Measurements from ENCODE around the gene PSMB9.
A peak's percentile ranks its signal among the peaks of the same experiment; 100 is the strongest.
"Not testable (repeated sequence)": the region's sequence is repeated elsewhere in the genome, so short reads cannot be mapped to it uniquely, and the experiment has no call there.

The PSMB9 gene

GRCh38 chr6:32855467-32856174, 1.6 kb downstream of the PSMB9 start:
- DNase-seq (no peak), ATAC-seq (replicated peaks) (no peak)
- peak overlapping the region; percentile 98 to 100 for H3K4me3 Mint-ChIP-seq
- peak overlapping the region; percentile 98 to 100 for H3K27ac Mint-ChIP-seq
- peaks cover 88% of the 10 kb centered on the region for H3K36me3 Mint-ChIP-seq (ENCODE audit: insufficient read depth)
- H3K4me1 Mint-ChIP-seq (ENCODE audit: low read depth in 2 of 2) = peaks cover 55 to 67% of the 10 kb centered on the region in 2 donors
- no peaks in the 10 kb centered on the region for H3K27me3 Mint-ChIP-seq
- H3K9me3 Mint-ChIP-seq = no peaks in the 10 kb centered on the region

- H3K36me3 Mint-ChIP-seq (ENCODE audit: insufficient read depth) = peaks cover 94% of the 10 kb centered on the region
- no peak for ATAC-seq (replicated peaks)
- no peaks in the 10 kb centered on the region for H3K27me3 Mint-ChIP-seq
Measured at GRCh38 chr6:32857156-32857891, 3.3 kb downstream of the PSMB9 start.

DNA sequence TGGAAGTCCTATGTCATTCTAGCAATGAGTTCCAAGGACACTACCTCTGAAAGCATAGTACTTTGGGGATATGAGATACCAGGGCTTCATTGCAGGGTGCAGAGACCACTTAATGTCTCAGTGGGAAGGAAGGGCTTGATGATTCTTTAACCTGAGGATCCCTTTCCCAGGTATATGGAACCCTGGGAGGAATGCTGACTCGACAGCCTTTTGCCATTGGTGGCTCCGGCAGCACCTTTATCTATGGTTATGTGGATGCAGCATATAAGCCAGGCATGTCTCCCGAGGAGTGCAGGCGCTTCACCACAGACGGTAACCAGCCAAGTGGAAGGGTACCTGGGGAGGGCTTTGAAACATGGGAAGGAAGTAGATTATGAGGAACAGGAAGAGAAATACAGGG, 4.2 kb downstream of the PSMB9 start:
- DNase-seq (no peak), ATAC-seq (replicated peaks) (no peak)
- Mint-ChIP-seq H3K27ac (peak overlapping the region; percentile 59 to 100), H3K27me3 (no peaks in the 10 kb centered on the region), H3K4me3 (peak overlapping the region in 1 of 2 donors; percentile 1), H3K9me3 (no peaks in the 10 kb centered on the region), H3K4me1 (ENCODE audit: low read depth in 2 of 2) (peaks cover 39 to 46% of the 10 kb centered on the region in 2 donors), H3K36me3 (ENCODE audit: insufficient read depth) (peaks cover 90% of the 10 kb centered on the region)

More at GRCh38 chr6:32857156-32857891, 3.3 kb downstream of the PSMB9 start:
- peak overlapping the region; percentile 59 to 100 for H3K27ac Mint-ChIP-seq
- peaks cover 42 to 50% of the 10 kb centered on the region in 2 donors for H3K4me1 Mint-ChIP-seq (ENCODE audit: low read depth in 2 of 2)
- H3K9me3 Mint-ChIP-seq = no peaks in the 10 kb centered on the region
- H3K4me3 Mint-ChIP-seq = peak overlapping the region; percentile 13 to 98
- no peak for DNase-seq

- no peak for ATAC-seq (replicated peaks)
- Mint-ChIP-seq H3K4me1 (ENCODE audit: low read depth in 2 of 2) (peaks cover 33 to 39% of the 10 kb centered on the region in 2 donors), H3K36me3 (ENCODE audit: insufficient read depth) (peaks cover 75% of the 10 kb centered on the region), H3K9me3 (no peaks in the 10 kb centered on the region), H3K27ac (peak overlapping the region; percentile 66 to 100), H3K27me3 (no peaks in the 10 kb centered on the region), H3K4me3 (no peak overlapping the region)
- no peak for DNase-seq
Measured at GRCh38 chr6:32860674-32861073, 6.7 kb downstream of the PSMB9 start.

- Mint-ChIP-seq H3K27ac (peak overlapping the region in 1 of 2 donors; percentile 26), H3K9me3 (no peaks in the 10 kb centered on the region), H3K36me3 (ENCODE audit: insufficient read depth) (peaks cover 54% of the 10 kb centered on the region), H3K4me1 (ENCODE audit: low read depth in 2 of 2) (peaks cover 24 to 31% of the 10 kb centered on the region in 2 donors), H3K4me3 (no peak overlapping the region), H3K27me3 (no peaks in the 10 kb centered on the region)
- ATAC-seq (replicated peaks) = no peak
- DNase-seq = no peak
Measured at GRCh38 chr6:32862725-32863124, 8.7 kb downstream of the PSMB9 start.

DNA sequence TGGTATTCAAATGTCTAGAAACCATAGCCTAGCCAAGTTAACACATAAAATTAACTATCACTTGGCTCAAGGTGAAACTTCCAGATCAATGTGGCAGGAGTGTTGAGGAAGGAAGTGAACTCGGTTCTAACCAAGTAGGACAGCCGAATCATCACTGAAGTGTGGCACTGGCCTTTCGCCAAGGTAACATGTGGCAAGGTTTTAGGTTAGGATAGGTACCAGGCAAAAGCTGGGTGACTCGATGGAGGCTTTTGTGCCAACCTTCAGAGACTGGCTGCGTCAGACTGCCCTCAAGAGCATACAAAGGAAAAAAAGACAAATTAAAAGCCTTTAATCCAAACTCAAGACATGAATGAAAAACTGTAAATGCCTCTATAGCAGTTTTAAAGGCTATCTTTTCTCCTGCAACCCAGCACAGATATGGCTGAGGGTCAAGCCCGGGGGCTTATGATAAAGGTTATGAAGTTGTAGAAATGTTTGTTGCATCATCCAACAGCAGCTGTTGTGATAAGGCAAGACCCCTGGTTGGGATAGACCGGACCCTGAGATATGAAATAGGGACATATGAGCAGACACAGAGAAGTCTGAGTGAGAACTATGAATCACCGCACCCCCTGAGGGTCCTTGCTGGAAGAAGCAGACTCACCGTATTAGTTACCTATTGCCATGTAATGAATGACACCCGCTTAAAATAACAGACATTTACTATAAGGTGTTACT, 11.9 kb downstream of the PSMB9 start:
- Mint-ChIP-seq H3K4me3 (no peak overlapping the region), H3K36me3 (ENCODE audit: insufficient read depth) (peaks cover 23% of the 10 kb centered on the region), H3K4me1 (ENCODE audit: low read depth in 2 of 2) (peaks cover 13 to 16% of the 10 kb centered on the region in 2 donors), H3K9me3 (no peaks in the 10 kb centered on the region), H3K27ac (peak overlapping the region; percentile 49 to 59), H3K27me3 (no peaks in the 10 kb centered on the region)
- DNase-seq (no peak), ATAC-seq (replicated peaks) (no peak)

GRCh38 chr6:32867022-32867477, 13.1 kb downstream of the PSMB9 start:
- Mint-ChIP-seq H3K27me3 (no peaks in the 10 kb centered on the region), H3K27ac (peak overlapping the region; percentile 49 to 82), H3K36me3 (ENCODE audit: insufficient read depth) (peaks cover 11% of the 10 kb centered on the region), H3K9me3 (no peaks in the 10 kb centered on the region), H3K4me3 (no peak overlapping the region), H3K4me1 (ENCODE audit: low read depth in 2 of 2) (peaks cover 11 to 16% of the 10 kb centered on the region in 2 donors)
- ATAC-seq (replicated peaks) = peak; percentile 17
- no peak for DNase-seq

DNA sequence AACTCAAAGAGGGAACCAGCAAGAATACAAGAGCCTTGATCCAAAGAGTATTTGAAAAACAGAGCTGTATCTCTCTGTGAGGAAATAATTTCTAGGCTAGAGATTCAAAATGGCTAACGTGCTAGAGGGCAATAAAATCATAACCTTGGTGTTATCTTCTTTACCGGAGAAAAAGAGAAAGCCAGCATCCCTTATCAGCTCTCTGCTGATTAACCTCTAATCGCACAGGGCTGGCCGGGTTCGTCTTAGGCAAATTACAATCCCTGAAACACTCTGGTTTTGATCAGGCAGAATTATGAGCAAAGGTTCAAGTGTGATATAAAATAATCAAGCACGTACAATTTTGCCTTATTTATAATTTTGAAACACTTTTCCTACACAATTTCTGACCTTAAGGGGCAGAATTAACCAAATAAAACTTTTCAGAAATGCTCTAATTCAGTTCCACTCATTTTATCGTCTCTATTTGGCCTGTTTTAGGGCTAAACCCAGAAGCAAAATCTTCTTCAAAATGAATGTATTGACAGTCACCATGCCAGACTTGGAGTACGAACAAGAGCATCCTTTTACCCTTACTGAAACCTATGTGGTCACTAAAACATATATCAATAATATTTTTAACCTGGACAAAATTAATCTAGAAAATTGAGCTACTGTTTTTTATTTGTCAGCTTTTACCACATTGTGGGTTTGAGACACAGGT, 13.7 kb downstream of the PSMB9 start:
- Mint-ChIP-seq H3K9me3 (no peaks in the 10 kb centered on the region), H3K4me1 (ENCODE audit: low read depth in 2 of 2) (peaks cover 11 to 16% of the 10 kb centered on the region in 2 donors), H3K27me3 (no peaks in the 10 kb centered on the region), H3K36me3 (ENCODE audit: insufficient read depth) (peaks cover 6% of the 10 kb centered on the region), H3K27ac (peak overlapping the region in 1 of 2 donors; percentile 82), H3K4me3 (no peak overlapping the region)
- DNase-seq = no peak
- peak; percentile 25 for ATAC-seq (replicated peaks)

- H3K4me3 Mint-ChIP-seq = no peak overlapping the region
- no peak overlapping the region for H3K27ac Mint-ChIP-seq
- H3K9me3 Mint-ChIP-seq = no peaks in the 10 kb centered on the region
- H3K4me1 Mint-ChIP-seq (ENCODE audit: low read depth in 2 of 2) = peaks cover 11 to 16% of the 10 kb centered on the region in 2 donors
- peaks cover 3% of the 10 kb centered on the region for H3K36me3 Mint-ChIP-seq (ENCODE audit: insufficient read depth)
- no peaks in the 10 kb centered on the region for H3K27me3 Mint-ChIP-seq
- ATAC-seq (replicated peaks) = peak; percentile 92
- peak; percentile 86 to 90 (median 90) for DNase-seq
Measured at GRCh38 chr6:32868257-32868788, 14.3 kb downstream of the PSMB9 start.

GRCh38 chr6:32873947-32874346, 20.0 kb downstream of the PSMB9 start:
- ATAC-seq (replicated peaks); H3K9me3 Mint-ChIP-seq; H3K4me1 Mint-ChIP-seq (ENCODE audit: low read depth in 2 of 2); H3K36me3 Mint-ChIP-seq (ENCODE audit: insufficient read depth); DNase-seq; H3K27me3 Mint-ChIP-seq; H3K27ac Mint-ChIP-seq; H3K4me3 Mint-ChIP-seq: not testable (repeated sequence)

GRCh38 chr6:32876603-32877002, 22.6 kb downstream of the PSMB9 start:
- Mint-ChIP-seq H3K9me3 (no peaks in the 10 kb centered on the region), H3K4me3 (no peak overlapping the region), H3K36me3 (ENCODE audit: insufficient read depth) (peaks cover 8% of the 10 kb centered on the region), H3K27ac (no peak overlapping the region), H3K4me1 (ENCODE audit: low read depth in 2 of 2) (no peaks in the 10 kb centered on the region), H3K27me3 (no peaks in the 10 kb centered on the region)
- no peak for DNase-seq
- no peak for ATAC-seq (replicated peaks)

- Mint-ChIP-seq H3K9me3 (no peaks in the 10 kb centered on the region), H3K27ac (no peak overlapping the region)
Measured at GRCh38 chr6:32879691-32880090, 25.7 kb downstream of the PSMB9 start.

DNA sequence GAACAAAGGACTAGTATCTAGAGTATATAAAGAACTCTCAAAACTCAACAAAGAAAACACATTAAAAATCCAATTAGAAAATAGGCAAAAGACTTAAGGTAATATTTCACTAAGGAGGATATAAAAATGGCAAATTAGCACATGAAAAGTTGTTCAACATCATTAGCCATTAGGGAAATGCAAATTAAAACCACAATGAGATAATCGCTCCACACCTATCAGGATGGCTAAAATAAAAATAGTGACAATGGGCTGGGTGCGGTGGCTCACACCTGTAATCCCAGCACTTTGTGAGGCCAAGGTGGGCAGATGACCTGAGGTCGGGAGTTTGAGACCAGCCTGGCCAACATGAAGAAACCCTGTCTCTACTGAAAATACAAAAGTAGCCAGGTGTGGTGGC, 27.0 kb downstream of the PSMB9 start:
- not testable (repeated sequence) for H3K4me3 Mint-ChIP-seq; ATAC-seq (replicated peaks); H3K27ac Mint-ChIP-seq; H3K4me1 Mint-ChIP-seq (ENCODE audit: low read depth in 2 of 2); H3K27me3 Mint-ChIP-seq; H3K36me3 Mint-ChIP-seq (ENCODE audit: insufficient read depth); H3K9me3 Mint-ChIP-seq; DNase-seq

More at GRCh38 chr6:32879691-32880090, 25.7 kb downstream of the PSMB9 start:
- Mint-ChIP-seq H3K4me3 (no peak overlapping the region), H3K4me1 (ENCODE audit: low read depth in 2 of 2) (no peaks in the 10 kb centered on the region), H3K27me3 (no peaks in the 10 kb centered on the region), H3K36me3 (ENCODE audit: insufficient read depth) (peaks cover 8% of the 10 kb centered on the region)
- DNase-seq (no peak), ATAC-seq (replicated peaks) (no peak)
